GM23248 (cell line): ENCODE measurements around the gene RNF115. TPM values are rescaled to one million over a fixed set of nuclear protein-coding genes. Genes with fewer than 3 reads are reported as not detected.

Experiments used
- DNase-seq: peaks from one replicate; pipeline ENCODE4 v3.0.0-alpha.2; 2015
- H2AFZ ChIP-seq: fragments of 200-600 bp; sonication (generic); 2 replicates; pipeline ENCODE4 v1.6.1; 2016; ENCODE audit warnings: antibody characterized with exemption
- H3F3A ChIP-seq: fragments of 200-600 bp; sonication (generic); 2 replicates; pipeline ENCODE4 v1.6.1; 2016; ENCODE audit warnings: mild to moderate bottlenecking, antibody characterized with exemption, mixed run types; ENCODE audit not compliant: insufficient read depth
- H3K27ac ChIP-seq: fragments of 200-600 bp; sonication (generic); 2 replicates; pipeline ENCODE4 v1.5.1; 2016; ENCODE audit warnings: mild to moderate bottlenecking
- H3K27me3 ChIP-seq: fragments of 200-600 bp; sonication (generic); replicated peaks from 2 replicates; pipeline ENCODE4 v1.6.1; 2016; ENCODE audit warnings: mild to moderate bottlenecking; ENCODE audit not compliant: insufficient read depth
- H3K36me3 ChIP-seq: fragments of 200-600 bp; sonication (generic); 2 replicates; pipeline ENCODE4 v1.6.1; 2016; ENCODE audit warnings: low read depth, mild to moderate bottlenecking
- H3K4me1 ChIP-seq: fragments of 200-600 bp; sonication (generic); 2 replicates; pipeline ENCODE4 v1.6.1; 2016; ENCODE audit warnings: mild to moderate bottlenecking; ENCODE audit not compliant: insufficient read depth
- H3K4me2 ChIP-seq: fragments of 200-600 bp; sonication (generic); one replicate; pipeline ENCODE4 v1.6.1; 2016; ENCODE audit warnings: mild to moderate bottlenecking; ENCODE audit not compliant: unreplicated experiment
- H3K4me3 ChIP-seq: fragments of 200-600 bp; sonication (generic); 2 replicates; pipeline ENCODE4 v1.5.1; 2016; ENCODE audit warnings: mild to moderate bottlenecking
- H3K79me2 ChIP-seq: fragments of 200-600 bp; sonication (generic); 2 replicates; pipeline ENCODE4 v1.6.1; 2016; ENCODE audit warnings: mild to moderate bottlenecking; ENCODE audit not compliant: insufficient read depth
- H3K9ac ChIP-seq: fragments of 200-600 bp; sonication (generic); 2 replicates; pipeline ENCODE4 v1.6.1; 2016; ENCODE audit warnings: mild to moderate bottlenecking
- H3K9me2 ChIP-seq: fragments of 200-600 bp; sonication (generic); 2 replicates; pipeline ENCODE4 v1.6.1; 2016; ENCODE audit warnings: mixed run types, mild to moderate bottlenecking, moderate library complexity; ENCODE audit not compliant: insufficient read depth
- H3K9me3 ChIP-seq: fragments of 200-600 bp; sonication (generic); one replicate; pipeline ENCODE4 v1.6.1; 2017; ENCODE audit warnings: low read depth
- H4K20me1 ChIP-seq: fragments of 200-600 bp; sonication (generic); 2 replicates; pipeline ENCODE4 v1.6.0; 2016; ENCODE audit not compliant: insufficient read depth
- EZH2 ChIP-seq: fragments of 200-600 bp; sonication (generic); IDR thresholded peaks from 2 replicates; pipeline ENCODE4 v1.6.1; 2018; ENCODE audit warnings: antibody characterized with exemption, mild to moderate bottlenecking; ENCODE audit not compliant: insufficient read depth, poor library complexity, severe bottlenecking
- EZH2phosphoT487 ChIP-seq: fragments of 200-600 bp; sonication (generic); IDR thresholded peaks from 2 replicates; pipeline ENCODE4 v1.6.1; 2018; ENCODE audit warnings: antibody characterized with exemption, moderate library complexity, mild to moderate bottlenecking, low read depth; ENCODE audit not compliant: insufficient read depth
- WGBS, 2 experiments: methylation state at CpG; one replicate each; pipeline ENCODE4 v1.1.6; 2015 to 2017; ENCODE audit warnings: low lambda C conversion rate in 2 of 2, low coverage in 1 of 2; ENCODE audit errors: missing lambda C conversion rate in 2 of 2; 5-methylcytosine and 5-hydroxymethylcytosine counted together
- in situ Hi-C: fragments of 300-500 bp; cut with MboI; formaldehyde crosslinking; loops from 2 replicates; pipeline ENCODE4 v1.15.0; 2020
- polyA plus RNA-seq: library from polyadenylated mRNA; unstranded; fragments of >200 nt; fragmentation: Nextera tagmentation; extraction: Ambion mirVana; gene quantifications from 2 replicates; pipeline ENCODE4 v1.2.1, GENCODE V29; 2016
- total RNA-seq: library from RNA; depleted of rRNA; stranded (reverse); fragments of >200 nt; shearing (Covaris generic); gene quantifications from 2 replicates; pipeline ENCODE4 v1.2.3, GENCODE V29; 2014

The RNF115 gene
- total and polyA plus RNA-seq, 2 experiments from 2014 or later = 14.2 to 14.5 TPM

- H3K9me2 ChIP-seq = no peaks in the 10 kb centered on the region
- H3K4me1 ChIP-seq = peaks cover 14% of the 10 kb centered on the region
- peaks cover 21% of the 10 kb centered on the region for H3F3A ChIP-seq
- no peak overlapping the region for H3K4me2 ChIP-seq
- DNase-seq = no peak
- H3K9ac ChIP-seq = no peak overlapping the region
- 83 to 100% methylated on average over 1 of the region's 1 CpG for WGBS, 2 experiments
- no peak overlapping the region for H2AFZ ChIP-seq
- TF ChIP-seq EZH2 = no peak
- TF ChIP-seq EZH2phosphoT487 = no peak
- H3K4me3 ChIP-seq = no peak overlapping the region
- H3K27ac ChIP-seq = no peak overlapping the region
- H3K79me2 ChIP-seq = no peaks in the 10 kb centered on the region
- H3K36me3 ChIP-seq = no peaks in the 10 kb centered on the region
- no peaks in the 10 kb centered on the region for H4K20me1 ChIP-seq
- no peaks in the 10 kb centered on the region for H3K27me3 ChIP-seq
- in situ Hi-C loops = no loop called here
- H3K9me3 ChIP-seq = no peaks in the 10 kb centered on the region
Measured at GRCh38 chr1:145717833-145718232, 106.1 kb downstream of the RNF115 start.

- Histone ChIP-seq H2AFZ (peak overlapping the region; percentile 56), H4K20me1 (no peaks in the 10 kb centered on the region), H3F3A (peaks cover 16% of the 10 kb centered on the region), H3K79me2 (no peaks in the 10 kb centered on the region), H3K9ac (no peak overlapping the region), H3K9me2 (no peaks in the 10 kb centered on the region), H3K36me3 (no peaks in the 10 kb centered on the region), H3K9me3 (no peaks in the 10 kb centered on the region), H3K27me3 (no peaks in the 10 kb centered on the region), H3K4me3 (no peak overlapping the region), H3K27ac (no peak overlapping the region), H3K4me1 (peaks cover 14% of the 10 kb centered on the region), H3K4me2 (no peak overlapping the region)
- in situ Hi-C loops = no loop called here
- no peak for TF ChIP-seq EZH2phosphoT487
- TF ChIP-seq EZH2 = no peak
- 64 to 68% methylated on average over 10 of the region's 10 CpGs for WGBS, 2 experiments
- DNase-seq = peak; percentile 30
Measured at GRCh38 chr1:145716641-145717345, 107.1 kb downstream of the RNF115 start.

GRCh38 chr1:145714524-145715111 lies 109.3 kb downstream of the RNF115 start:
- Histone ChIP-seq H4K20me1 (no peaks in the 10 kb centered on the region), H3K9ac (no peak overlapping the region), H3K4me2 (no peak overlapping the region), H2AFZ (no peak overlapping the region), H3K36me3 (no peaks in the 10 kb centered on the region), H3K4me1 (peaks cover 7% of the 10 kb centered on the region), H3K4me3 (no peak overlapping the region), H3K79me2 (no peaks in the 10 kb centered on the region), H3K9me2 (no peaks in the 10 kb centered on the region), H3K9me3 (no peaks in the 10 kb centered on the region), H3K27me3 (no peaks in the 10 kb centered on the region), H3K27ac (no peak overlapping the region), H3F3A (peaks cover 4% of the 10 kb centered on the region)
- no peak for DNase-seq
- in situ Hi-C loops = no loop called here
- TF ChIP-seq EZH2 = no peak
- TF ChIP-seq EZH2phosphoT487 = no peak
- WGBS, 2 experiments = 78 to 84% methylated on average over 6 of the region's 6 CpGs

- no peak overlapping the region for H3K4me2 ChIP-seq
- no peaks in the 10 kb centered on the region for H3K9me2 ChIP-seq
- WGBS, 2 experiments = 92 to 94% methylated on average over 3 of the region's 3 CpGs
- H3K4me1 ChIP-seq = peaks cover 18% of the 10 kb centered on the region
- TF ChIP-seq EZH2 (no peak), EZH2phosphoT487 (no peak)
- no peak overlapping the region for H3K9ac ChIP-seq
- no peaks in the 10 kb centered on the region for H3K27me3 ChIP-seq
- in situ Hi-C loops = no loop called here
- no peak overlapping the region for H3K4me3 ChIP-seq
- no peaks in the 10 kb centered on the region for H3K79me2 ChIP-seq
- no peaks in the 10 kb centered on the region for H4K20me1 ChIP-seq
- H2AFZ ChIP-seq = no peak overlapping the region
- no peaks in the 10 kb centered on the region for H3K36me3 ChIP-seq
- peaks cover 3% of the 10 kb centered on the region; the same call in 1 of the 2 replicates for H3F3A ChIP-seq
- no peak for DNase-seq
- no peak overlapping the region for H3K27ac ChIP-seq
- no peaks in the 10 kb centered on the region for H3K9me3 ChIP-seq
Measured at GRCh38 chr1:145711213-145711651, 112.7 kb downstream of the RNF115 start.
